ENCODE data around the gene ZNF48.

The ZNF48 gene

GRCh38 chr16:30395155-30395991 lies at the start of gene ZNF48:
TSS of gene ZNF48 (plus strand) at chr16:30395420. CDS start at chr16:30395795, 375 bp downstream.
- peak; percentile 95 for DNase-seq

GRCh38 chr16:30346286-30346685 lies 48.9 kb upstream of the ZNF48 start:
- no peak for DNase-seq

GRCh38 chr16:30348113-30348512 lies 47.1 kb upstream of the ZNF48 start:
- DNase-seq, result no peak

GRCh38 chr16:30348929-30349328 lies 46.3 kb upstream of the ZNF48 start:
- no peak for DNase-seq

- DNase-seq, result no peak
Measured at GRCh38 chr16:30349675-30350074, 45.5 kb upstream of the ZNF48 start.

GRCh38 chr16:30350134-30350871 lies 44.9 kb upstream of the ZNF48 start:
- DNase-seq, result no peak

- no peak for DNase-seq
Measured at GRCh38 chr16:30351001-30351441, 44.2 kb upstream of the ZNF48 start.

GRCh38 chr16:30351586-30352419 lies 43.4 kb upstream of the ZNF48 start:
- DNase-seq, result no peak

GRCh38 chr16:30352488-30353401 lies 42.5 kb upstream of the ZNF48 start:
- no peak for DNase-seq

GRCh38 chr16:30353438-30354129 lies 41.6 kb upstream of the ZNF48 start:
- DNase-seq, result no peak

GRCh38 chr16:30354423-30355143 lies 40.6 kb upstream of the ZNF48 start:
- DNase-seq, result peak; percentile 66

- peak; percentile 100 for DNase-seq
Measured at GRCh38 chr16:30355144-30355953, 39.9 kb upstream of the ZNF48 start, which contains the start of gene CD2BP2. TSS of gene CD2BP2 (minus strand) at chr16:30355308. CDS start at chr16:30354681, 627 bp downstream.

- peak; percentile 34 for DNase-seq
Measured at GRCh38 chr16:30355954-30356308, 39.3 kb upstream of the ZNF48 start.

GRCh38 chr16:30356401-30357084 lies 38.7 kb upstream of the ZNF48 start:
- DNase-seq, result peak; percentile 54

- DNase-seq, result no peak
Measured at GRCh38 chr16:30357085-30357714, 38.0 kb upstream of the ZNF48 start.

GRCh38 chr16:30357715-30358576 lies 37.3 kb upstream of the ZNF48 start:
- DNase-seq, result no peak

GRCh38 chr16:30358577-30358936 lies 36.7 kb upstream of the ZNF48 start:
- peak; percentile 12 for DNase-seq
